RWPE1 (cell line): ENCODE measurements around the gene PGM1.

Source experiments
- CTCF ChIA-PET: fragments of 350-600 bp; sonication (Branson Sonifier 250); formaldehyde crosslinking; extraction: SDS; loops from one replicate; lab custom pipeline; 2021; lab: Yijun Ruan, JAX
- POLR2A ChIA-PET: fragments of 400-600 bp; formaldehyde crosslinking; extraction: SDS; loops from one replicate; lab custom pipeline; 2020; ENCODE audit warnings: antibody characterized with exemption; ENCODE audit not compliant: low non-redundant PET; lab: Yijun Ruan, JAX
- DNase-seq: peaks from one replicate; pipeline ENCODE4 v3.0.0; 2012; ENCODE audit warnings: low spot score
- H3K27ac ChIP-seq: fragments of 450-650 bp; 2 replicates; pipeline ENCODE4 v1.5.1; 2017
- TF ChIP-seq, protein P1 (sequence below): fragments of 450-650 bp; conservative IDR thresholded peaks from 2 replicates; pipeline ENCODE4 v1.5.1; 2017; ENCODE audit warnings: low read depth, mild to moderate bottlenecking

The PGM1 gene

DNA sequence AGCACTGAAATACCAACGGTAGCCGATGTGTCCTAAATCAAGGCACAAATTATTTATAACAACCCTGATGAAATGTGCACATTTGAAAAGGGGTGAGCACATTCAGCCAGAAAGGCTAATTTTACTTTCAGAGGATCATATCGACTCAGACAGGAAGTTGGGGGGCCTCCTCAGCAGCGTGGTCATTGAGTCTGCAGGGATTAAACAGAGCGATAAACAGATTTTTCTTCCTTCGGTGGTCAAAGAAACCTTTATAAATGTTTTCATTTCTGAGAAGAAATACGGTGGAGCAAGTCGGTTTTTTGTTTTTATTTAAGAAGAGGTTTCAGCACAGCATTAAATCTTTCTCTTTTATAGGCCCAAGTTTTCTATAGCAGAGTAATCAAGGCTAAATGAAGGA lies 45.7 kb downstream of the PGM1 start:
- CTCF ChIA-PET: no interaction called here

DNA sequence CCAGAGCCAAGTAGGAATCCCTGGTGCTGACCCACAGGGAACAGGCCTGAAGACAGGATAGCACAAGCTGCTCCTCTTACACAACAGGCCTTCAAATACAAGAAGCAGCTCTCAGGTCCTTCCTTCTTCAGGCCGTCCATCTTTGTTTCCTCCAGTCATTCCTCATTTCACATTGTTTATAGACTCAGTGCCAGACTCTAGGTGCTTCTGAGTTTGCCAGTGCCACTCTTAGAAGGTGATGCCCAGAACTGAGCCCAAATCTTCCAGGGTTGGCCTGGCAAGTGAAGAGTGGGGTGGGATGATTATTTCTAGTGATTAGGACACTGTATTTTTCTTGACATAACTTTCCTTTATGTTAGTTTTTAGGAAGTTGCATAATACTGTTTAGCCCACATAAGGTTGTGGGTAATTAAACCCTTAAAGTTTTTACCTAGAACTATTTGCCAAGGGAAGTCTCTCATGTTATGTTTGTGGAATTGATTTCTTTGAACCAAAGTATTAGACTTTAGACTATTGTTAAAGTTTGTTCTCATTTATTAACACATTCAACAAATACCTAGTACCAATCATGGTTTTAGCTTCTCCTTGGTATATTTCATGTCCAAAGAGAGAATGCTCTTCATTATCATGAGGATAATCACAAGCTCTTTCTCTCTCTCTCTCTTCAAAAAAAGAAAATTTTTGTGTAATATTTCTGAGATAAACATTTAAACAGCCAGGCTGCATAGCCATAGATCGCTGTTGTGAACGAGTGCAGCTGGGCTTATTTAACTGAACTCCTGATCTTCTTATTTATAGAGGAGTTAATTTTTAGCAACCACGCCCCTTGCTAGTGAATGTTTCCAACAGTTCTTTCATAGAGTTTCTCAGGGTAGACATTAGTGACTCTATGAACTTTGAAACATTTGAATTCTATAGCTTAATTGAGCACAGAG lies 47.7 kb downstream of the PGM1 start:
- no peak for DNase-seq
- POLR2A ChIA-PET: no interaction called here

More for the DNA sequence above, 45.7 kb downstream of the PGM1 start:
- TF ChIP-seq, protein P1, sequence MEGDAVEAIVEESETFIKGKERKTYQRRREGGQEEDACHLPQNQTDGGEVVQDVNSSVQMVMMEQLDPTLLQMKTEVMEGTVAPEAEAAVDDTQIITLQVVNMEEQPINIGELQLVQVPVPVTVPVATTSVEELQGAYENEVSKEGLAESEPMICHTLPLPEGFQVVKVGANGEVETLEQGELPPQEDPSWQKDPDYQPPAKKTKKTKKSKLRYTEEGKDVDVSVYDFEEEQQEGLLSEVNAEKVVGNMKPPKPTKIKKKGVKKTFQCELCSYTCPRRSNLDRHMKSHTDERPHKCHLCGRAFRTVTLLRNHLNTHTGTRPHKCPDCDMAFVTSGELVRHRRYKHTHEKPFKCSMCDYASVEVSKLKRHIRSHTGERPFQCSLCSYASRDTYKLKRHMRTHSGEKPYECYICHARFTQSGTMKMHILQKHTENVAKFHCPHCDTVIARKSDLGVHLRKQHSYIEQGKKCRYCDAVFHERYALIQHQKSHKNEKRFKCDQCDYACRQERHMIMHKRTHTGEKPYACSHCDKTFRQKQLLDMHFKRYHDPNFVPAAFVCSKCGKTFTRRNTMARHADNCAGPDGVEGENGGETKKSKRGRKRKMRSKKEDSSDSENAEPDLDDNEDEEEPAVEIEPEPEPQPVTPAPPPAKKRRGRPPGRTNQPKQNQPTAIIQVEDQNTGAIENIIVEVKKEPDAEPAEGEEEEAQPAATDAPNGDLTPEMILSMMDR: no peak
- no peak overlapping the region for H3K27ac ChIP-seq
- no peak for DNase-seq
- POLR2A ChIA-PET: no interaction called here

DNA sequence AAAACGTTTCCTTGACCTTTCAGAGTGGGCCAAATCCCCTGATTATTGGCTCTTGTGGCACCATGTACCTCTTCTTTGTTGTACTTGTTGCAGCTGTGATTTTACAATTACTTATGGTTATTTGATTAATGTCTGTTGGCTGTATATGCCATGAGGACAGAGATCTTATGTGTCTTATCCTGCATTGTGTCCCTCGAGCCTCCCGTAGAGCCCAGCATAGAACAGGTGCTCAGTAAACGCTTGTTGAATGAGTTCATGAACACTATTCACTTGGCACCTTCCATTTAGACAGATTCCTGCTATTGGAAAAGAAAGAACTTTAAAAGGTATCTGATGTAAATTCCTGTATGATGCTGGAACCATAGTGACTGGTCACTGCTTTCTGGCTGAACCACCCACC lies 48.4 kb downstream of the PGM1 start:
- no peak overlapping the region for H3K27ac ChIP-seq
- no peak for DNase-seq
- POLR2A ChIA-PET: no interaction called here
- CTCF ChIA-PET: no interaction called here
- TF ChIP-seq, protein P1: no peak

More for the DNA sequence above, 47.7 kb downstream of the PGM1 start:
- TF ChIP-seq, protein P1: no peak
- CTCF ChIA-PET: no interaction called here
- H3K27ac ChIP-seq: no peak overlapping the region

DNA sequence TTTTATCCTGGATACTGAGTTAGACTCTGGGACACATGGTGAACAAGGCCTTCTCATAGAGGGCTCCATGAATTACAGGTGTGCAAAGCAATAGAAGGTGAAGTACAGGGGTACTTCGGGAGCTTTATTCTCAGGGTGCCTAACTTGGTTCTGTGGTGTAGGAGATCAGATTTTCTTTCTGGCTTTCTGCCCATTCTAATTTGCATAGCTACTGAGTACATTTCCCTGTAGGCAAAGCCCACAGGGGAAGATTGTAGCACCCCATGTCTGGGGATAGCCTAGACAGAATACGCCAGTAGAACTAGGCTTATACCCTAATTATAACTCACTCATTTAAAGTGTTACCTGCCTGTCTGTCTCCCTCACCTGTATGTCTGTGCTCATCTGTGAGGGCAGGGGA lies 49.7 kb downstream of the PGM1 start:
- ChIA-PET POLR2A (no interaction called here), CTCF (interaction anchor here (0.5 kb wide), 1 partner anchor 28 kb away, joined by 6 read pairs; no protein-coding TSS in a partner anchor)
- TF ChIP-seq, protein P1: no peak

DNA sequence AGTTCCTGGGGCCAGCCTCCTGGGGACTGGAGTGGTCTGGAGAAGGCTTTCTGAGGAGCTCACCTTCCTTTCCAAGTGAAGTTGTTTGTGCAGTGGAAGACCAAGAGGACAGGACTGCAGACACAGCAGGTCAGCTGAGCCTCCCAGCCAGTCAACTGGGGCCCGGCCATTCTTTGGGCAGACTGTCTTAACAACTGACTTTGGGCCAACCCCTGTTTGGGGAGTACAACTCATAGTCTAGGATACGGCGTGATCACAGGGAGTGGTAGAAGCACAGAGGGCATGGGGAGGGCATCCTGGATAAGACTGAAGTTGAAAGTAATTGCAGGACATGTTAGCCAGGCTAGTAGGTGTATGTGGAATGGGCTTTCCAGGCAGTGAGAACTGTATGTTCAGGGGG lies 50.3 kb downstream of the PGM1 start:
- ChIA-PET POLR2A (no interaction called here), CTCF (no interaction called here)
- no peak overlapping the region for H3K27ac ChIP-seq
- TF ChIP-seq, protein P1: no peak
- no peak for DNase-seq

More for the DNA sequence above, 49.7 kb downstream of the PGM1 start:
- no peak overlapping the region for H3K27ac ChIP-seq
- no peak for DNase-seq

DNA sequence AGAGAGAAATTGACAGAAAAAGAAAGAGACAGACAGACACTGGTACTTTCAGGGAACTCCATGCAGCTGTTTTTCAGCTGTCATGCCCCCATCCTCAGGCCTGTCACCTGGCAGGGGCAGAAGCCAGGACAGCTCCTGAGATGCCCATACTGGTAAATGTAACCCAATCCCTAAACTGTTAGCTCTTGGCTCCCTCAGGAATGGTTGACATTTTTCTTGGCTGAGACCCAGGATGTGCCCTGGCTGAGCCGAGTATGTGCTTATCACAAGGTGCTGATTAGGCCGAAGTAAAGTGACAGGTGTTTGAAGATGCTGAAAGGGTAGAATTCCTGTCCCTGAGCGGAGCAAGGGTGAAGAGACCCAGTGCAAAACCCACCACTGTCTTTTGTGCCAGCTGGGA lies 50.7 kb downstream of the PGM1 start:
- H3K27ac ChIP-seq: no peak overlapping the region
- no peak for DNase-seq
- POLR2A ChIA-PET: no interaction called here
- CTCF ChIA-PET: no interaction called here
- TF ChIP-seq, protein P1: no peak
